Breast epithelium (tissue), 4 donors: ENCODE data around the gene CKS1B. TPM values are rescaled to one million over a fixed set of nuclear protein-coding genes. Genes with fewer than 3 reads are reported as not detected.

ENCODE experiments used
- DNase-seq, 2 donors: peaks; one replicate each; pipeline ENCODE4 v3.0.0-alpha.2; 2019; ENCODE audit warnings: low spot score in 2 of 2
- H3K27ac ChIP-seq, 2 donors: fragments of 200-600 bp; sonication (generic) in 1 of 2; one replicate each; pipeline ENCODE4 v1.5.1; 2016 to 2019; ENCODE audit warnings: mild to moderate bottlenecking in 1 of 2
- H3K27me3 ChIP-seq, 2 donors: fragments of 200-600 bp; sonication (generic) in 1 of 2; one replicate each; pipeline versions ENCODE4 v1.5.1 to v1.6.0; 2017 to 2019; ENCODE audit warnings: control low read depth in 1 of 2, mild to moderate bottlenecking in 1 of 2
- H3K36me3 ChIP-seq: fragments of 200-600 bp; one replicate; pipeline ENCODE4 v1.5.1; 2019
- H3K4me1 ChIP-seq, 2 donors: fragments of 200-600 bp; sonication (generic); one replicate each; pipeline ENCODE4 v1.5.1; 2016 to 2019; ENCODE audit warnings: control low read depth in 1 of 2
- H3K4me3 ChIP-seq, 3 donors: fragments of 200-600 bp; sonication (generic); 1 replicate in 2 of 3; 2 replicates in 1 of 3; pipeline ENCODE4 v1.5.1; 2016 to 2019; ENCODE audit warnings: mild to moderate bottlenecking in 3 of 3, moderate library complexity in 2 of 3
- H3K9me3 ChIP-seq, 2 donors: fragments of 200-600 bp; sonication (generic) in 1 of 2; one replicate each; pipeline ENCODE4 v1.5.1; 2016 to 2019; ENCODE audit warnings: control low read depth in 1 of 2
- POLR2A ChIP-seq: fragments of 450-650 bp; IDR thresholded peaks from one replicate; pipeline ENCODE4 v1.6.1; 2016; ENCODE audit warnings: antibody characterized with exemption, mild to moderate bottlenecking, moderate library complexity
- POLR2AphosphoS5 ChIP-seq, 3 donors: sonication (generic); formaldehyde crosslinking; IDR thresholded peaks; one replicate each; pipeline ENCODE4 v1.6.1; 2017; ENCODE audit warnings: antibody characterized with exemption in 3 of 3
- intact Hi-C: fragments of 100-400 bp; cut with DNase I; formaldehyde crosslinking; loops from one replicate; pipeline ENCODE4 v1.15.1; 2023; ENCODE audit warnings: low total_unique reads
- total RNA-seq, 3 donors: library from RNA; depleted of rRNA; stranded (reverse); fragments of >200 nt; gene quantifications; one replicate each; pipeline ENCODE4 v1.1.0, GENCODE V29; 2016
- TF ChIP-seq, protein P1 (sequence below), 3 donors: fragments of 450-650 bp; IDR thresholded peaks; one replicate each; pipeline ENCODE4 v1.5.1; 2016 to 2017; ENCODE audit warnings: antibody characterized with exemption in 3 of 3, mild to moderate bottlenecking in 3 of 3, moderate library complexity in 3 of 3

CKS1B gene
- total RNA-seq, 3 donors from 2014 or later: 44.6 to 104 (median 47.3) TPM

DNA sequence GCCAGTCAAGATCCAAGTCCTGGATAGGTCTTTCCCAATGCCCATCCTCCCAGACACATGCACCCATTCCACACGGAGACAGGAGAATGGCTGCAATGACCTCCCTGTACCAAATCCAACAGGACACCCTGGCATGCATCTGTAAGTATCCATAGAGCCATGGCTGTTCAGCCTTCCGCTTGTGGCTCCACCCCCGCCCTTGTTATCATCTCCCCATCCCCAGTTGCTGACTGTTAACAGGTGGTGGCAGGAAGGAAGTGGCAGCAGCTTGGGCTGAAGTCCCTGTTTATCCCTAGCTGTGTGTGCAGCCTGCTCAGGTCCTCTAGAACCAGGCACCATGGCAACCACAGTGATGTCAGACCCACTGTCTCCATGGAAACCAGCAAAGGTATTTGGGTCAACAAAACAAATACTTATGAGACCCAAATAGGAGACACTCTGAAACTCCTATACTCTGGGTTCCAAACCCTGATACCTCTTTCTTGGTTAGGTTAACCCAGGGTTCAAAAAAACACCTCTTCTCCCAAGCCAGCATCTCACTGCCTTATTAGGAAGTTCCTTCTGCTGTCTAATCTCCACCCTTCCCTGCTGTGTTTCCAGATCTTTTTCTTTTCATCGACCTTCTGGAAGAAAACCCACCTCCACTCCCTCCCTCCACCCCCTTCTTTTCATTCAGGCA, 19.3 kb upstream of the CKS1B start:
- TF ChIP-seq, protein P1, sequence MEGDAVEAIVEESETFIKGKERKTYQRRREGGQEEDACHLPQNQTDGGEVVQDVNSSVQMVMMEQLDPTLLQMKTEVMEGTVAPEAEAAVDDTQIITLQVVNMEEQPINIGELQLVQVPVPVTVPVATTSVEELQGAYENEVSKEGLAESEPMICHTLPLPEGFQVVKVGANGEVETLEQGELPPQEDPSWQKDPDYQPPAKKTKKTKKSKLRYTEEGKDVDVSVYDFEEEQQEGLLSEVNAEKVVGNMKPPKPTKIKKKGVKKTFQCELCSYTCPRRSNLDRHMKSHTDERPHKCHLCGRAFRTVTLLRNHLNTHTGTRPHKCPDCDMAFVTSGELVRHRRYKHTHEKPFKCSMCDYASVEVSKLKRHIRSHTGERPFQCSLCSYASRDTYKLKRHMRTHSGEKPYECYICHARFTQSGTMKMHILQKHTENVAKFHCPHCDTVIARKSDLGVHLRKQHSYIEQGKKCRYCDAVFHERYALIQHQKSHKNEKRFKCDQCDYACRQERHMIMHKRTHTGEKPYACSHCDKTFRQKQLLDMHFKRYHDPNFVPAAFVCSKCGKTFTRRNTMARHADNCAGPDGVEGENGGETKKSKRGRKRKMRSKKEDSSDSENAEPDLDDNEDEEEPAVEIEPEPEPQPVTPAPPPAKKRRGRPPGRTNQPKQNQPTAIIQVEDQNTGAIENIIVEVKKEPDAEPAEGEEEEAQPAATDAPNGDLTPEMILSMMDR (IDR thresholded peaks at IDR 0.05): no peak
- TF ChIP-seq POLR2A (no peak), POLR2AphosphoS5 (IDR thresholded peaks at IDR 0.05) (no peak)
- Histone ChIP-seq H3K27me3 (no peaks in the 10 kb centered on the region), H3K9me3 (no peaks in the 10 kb centered on the region), H3K27ac (peak overlapping the region; percentile 76 to 77), H3K4me3 (peak overlapping the region; percentile 52 to 64 (median 55)), H3K4me1 (peaks cover 0 to 23% of the 10 kb centered on the region in 2 donors), H3K36me3 (no peaks in the 10 kb centered on the region)
- intact Hi-C loops: loop anchor here (10.0 kb wide), 1 partner anchor 110 kb away; the partner anchor contains the start of gene EFNA4
- DNase-seq: peak in 1 of 2 donors; percentile 71

DNA sequence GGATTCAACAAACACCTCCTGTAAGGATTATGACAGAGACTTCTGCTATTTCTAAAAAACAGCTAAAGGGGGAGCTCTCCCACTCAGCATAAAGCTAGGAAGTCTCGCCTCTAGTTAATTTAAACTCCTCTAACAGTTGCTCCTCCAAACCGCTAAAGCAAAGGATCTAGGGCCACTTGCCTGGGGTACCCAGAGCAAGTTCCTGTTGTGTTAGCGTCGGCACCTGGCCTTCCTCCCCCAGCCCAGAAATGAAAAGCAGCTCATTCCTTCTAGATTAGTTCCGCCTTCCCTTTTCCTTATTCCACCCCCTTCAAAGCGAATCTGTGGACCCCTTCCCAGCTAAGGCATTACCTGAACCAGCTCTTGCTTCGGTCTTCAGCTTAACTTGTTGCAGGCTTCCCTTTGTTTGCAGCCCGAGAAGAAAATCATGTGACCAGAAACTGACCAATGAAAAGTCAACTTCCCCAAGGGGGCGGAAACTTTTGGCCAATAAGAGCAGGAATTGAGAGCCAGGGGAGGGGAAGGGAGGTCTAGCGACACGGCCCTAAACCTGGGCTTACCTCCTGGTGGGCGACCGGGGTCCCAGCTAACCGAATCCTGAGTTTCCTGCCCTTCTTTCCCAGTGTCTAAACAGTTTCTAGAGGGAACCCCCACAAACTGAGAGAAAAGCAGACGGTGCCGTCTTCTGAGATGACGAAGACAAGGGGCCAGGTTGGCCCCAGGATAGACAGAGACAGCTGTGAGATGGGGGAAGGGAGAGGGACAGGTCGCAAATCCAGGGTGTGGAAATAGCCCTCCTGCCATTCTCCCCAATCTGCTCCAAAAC, 18.6 kb upstream of the CKS1B start, which contains the start of gene PBXIP1:
Gene PBXIP1, minus strand, starts transcription at position 382 of the 826 bp plus-strand sequence. CDS start 2,378 bp downstream, outside the sequence.
- Histone ChIP-seq H3K27ac (peak within 1 kb of the TSS; percentile 76 to 77), H3K27me3 (no peaks in the 10 kb centered on the region), H3K36me3 (no peaks in the 10 kb centered on the region), H3K4me3 (peak within 1 kb of the TSS; percentile 52 to 64 (median 55)), H3K9me3 (no peaks in the 10 kb centered on the region), H3K4me1 (peaks cover 0 to 27% of the 10 kb centered on the region in 2 donors)
- intact Hi-C loops: loop anchor here (10.0 kb wide), 1 partner anchor 109 kb away; the partner anchor contains the start of gene EFNA4
- DNase-seq: peak in 1 of 2 donors; percentile 89
- TF ChIP-seq POLR2AphosphoS5 (IDR thresholded peaks at IDR 0.05) (peak in 2 of 3 donors; percentile 37 to 43), POLR2A (no peak)
- TF ChIP-seq, protein P1 (IDR thresholded peaks at IDR 0.05): peak in 2 of 3 donors; percentile 7 to 12

DNA sequence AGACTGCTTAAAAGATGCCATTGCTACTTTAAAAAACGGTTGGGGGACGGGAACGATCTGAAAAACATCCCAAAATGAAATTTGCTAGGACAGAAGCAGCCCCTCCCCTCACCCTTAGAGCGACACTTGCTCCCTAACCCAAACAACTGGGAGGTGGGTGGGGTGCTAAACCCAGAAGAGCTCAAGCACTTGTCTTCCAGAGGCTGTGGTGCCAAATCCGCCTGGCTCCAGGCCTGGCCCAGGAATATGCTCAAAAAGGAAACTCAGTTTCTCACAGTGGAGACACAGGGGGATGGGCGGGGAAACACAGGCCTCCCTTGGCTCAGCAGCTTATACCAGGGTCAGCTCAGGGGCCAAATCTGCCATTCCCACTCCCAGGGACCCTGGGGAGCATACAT, 17.9 kb upstream of the CKS1B start:
- no peak for DNase-seq
- TF ChIP-seq POLR2AphosphoS5 (IDR thresholded peaks at IDR 0.05): no peak
- TF ChIP-seq, protein P1 (IDR thresholded peaks at IDR 0.05): no peak
- TF ChIP-seq POLR2A: no peak

DNA sequence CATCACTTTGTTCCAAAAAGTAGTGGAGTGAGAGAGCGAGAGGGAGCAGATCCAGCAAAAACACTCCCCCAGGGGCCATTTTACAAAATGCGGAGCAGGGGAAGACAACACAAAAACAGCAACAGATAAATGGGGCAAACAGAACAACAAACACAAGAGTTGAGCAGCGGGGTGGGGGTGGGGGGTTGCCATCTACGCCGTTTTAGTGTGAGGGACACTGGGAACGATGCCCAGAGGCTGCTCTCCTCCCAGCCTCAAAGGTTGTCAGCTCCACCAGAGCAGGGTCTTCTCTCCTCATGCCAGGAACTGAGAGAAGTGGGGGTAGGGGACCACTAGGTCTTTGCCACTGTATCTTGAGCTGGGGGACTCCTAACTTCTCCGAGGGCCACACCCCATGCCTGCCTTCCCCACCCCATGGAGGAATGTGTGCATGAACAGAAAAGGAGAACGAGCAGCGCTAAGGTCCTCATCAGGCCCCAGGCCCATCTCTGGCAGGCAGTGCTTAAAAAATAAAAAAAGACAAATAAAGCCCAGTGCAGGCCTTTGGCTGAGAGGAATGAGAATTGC, 17.3 kb upstream of the CKS1B start:
- Histone ChIP-seq H3K27me3 (no peaks in the 10 kb centered on the region), H3K36me3 (no peaks in the 10 kb centered on the region), H3K4me3 (peak overlapping the region in 1 of 3 donors; percentile 64), H3K9me3 (no peaks in the 10 kb centered on the region), H3K27ac (peak overlapping the region; percentile 69 to 76), H3K4me1 (peaks cover 0 to 27% of the 10 kb centered on the region in 2 donors)
- DNase-seq: no peak
- intact Hi-C loops: loop anchor here (10.0 kb wide), 1 partner anchor 108 kb away; the partner anchor contains the start of gene EFNA4
- TF ChIP-seq POLR2A (no peak), POLR2AphosphoS5 (IDR thresholded peaks at IDR 0.05) (no peak)
- TF ChIP-seq, protein P1 (IDR thresholded peaks at IDR 0.05): no peak

More for the DNA sequence above, 17.9 kb upstream of the CKS1B start:
- Histone ChIP-seq H3K4me3 (peak overlapping the region; percentile 52 to 64 (median 55)), H3K27ac (peak overlapping the region; percentile 69 to 76), H3K4me1 (peaks cover 0 to 27% of the 10 kb centered on the region in 2 donors), H3K36me3 (no peaks in the 10 kb centered on the region), H3K9me3 (no peaks in the 10 kb centered on the region), H3K27me3 (no peaks in the 10 kb centered on the region)
- intact Hi-C loops: loop anchor here (10.0 kb wide), 1 partner anchor 108 kb away; the partner anchor contains the start of gene EFNA4
